GM19035 (cell line): ENCODE data around the gene PPP1R3E.
A peak's percentile ranks its signal among the peaks of the same experiment; 100 is the strongest.
"Not testable (repeated sequence)": the region's sequence is repeated elsewhere in the genome, so short reads cannot be mapped to it uniquely, and the experiment has no call there.

Experiments used
- ATAC-seq: cut with Tn5 transposase; IDR thresholded peaks from one replicate; pipeline ENCODE4 v1.9.1; 2021; ENCODE audit not compliant: unreplicated experiment

The PPP1R3E gene

GRCh38 chr14:23302290-23303225, at the start of gene PPP1R3E:
Gene PPP1R3E, minus strand, starts transcription at chr14:23302859. Its CDS starts 283 bp downstream, at chr14:23302576.
- peak; percentile 33 for ATAC-seq

DNA sequence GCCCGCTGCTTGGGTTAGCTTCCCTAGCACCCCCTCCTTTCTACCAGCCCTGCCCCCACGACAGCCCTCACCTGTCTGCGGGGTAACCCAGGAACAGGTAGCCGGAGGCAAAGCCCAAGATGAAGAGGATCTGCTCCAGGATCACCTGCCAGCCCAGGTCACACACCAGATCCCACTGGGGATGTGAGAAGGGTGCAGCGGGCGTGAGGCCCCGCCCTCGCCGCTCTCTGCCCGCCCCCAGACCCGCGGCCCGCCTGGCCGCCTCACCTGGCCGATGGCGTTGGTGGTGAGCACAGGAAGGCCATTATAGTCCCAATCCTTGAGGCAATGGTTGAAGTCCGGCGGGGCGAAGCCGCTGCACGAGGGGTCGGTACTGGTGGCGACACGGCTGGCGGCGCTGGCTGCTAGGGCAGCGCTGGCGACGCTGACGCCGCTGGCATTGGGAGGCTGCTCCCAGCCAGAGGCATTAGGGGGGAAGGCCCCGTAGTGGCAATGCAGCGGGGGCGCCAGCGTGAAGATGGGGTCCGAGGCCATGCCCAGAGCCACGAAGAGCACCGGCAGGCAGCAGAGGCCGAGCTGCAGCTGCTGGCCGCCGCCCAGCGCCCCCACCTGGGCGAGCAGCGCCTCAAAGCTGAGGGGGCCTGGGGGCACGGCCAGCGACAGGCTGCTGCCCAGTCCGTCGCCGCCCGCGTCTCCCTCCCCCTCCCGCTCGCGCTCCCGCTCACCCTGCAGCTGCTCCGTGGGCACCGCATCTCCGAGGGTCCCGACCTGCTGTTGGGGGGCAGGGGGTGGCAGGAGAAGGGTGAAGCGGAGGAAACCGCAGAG, 49.2 kb upstream of the PPP1R3E start:
- no peak for ATAC-seq

- no peak for ATAC-seq
Observed at GRCh38 chr14:23349156-23349845, 46.6 kb upstream of the PPP1R3E start.

GRCh38 chr14:23348297-23348655, 45.6 kb upstream of the PPP1R3E start:
- ATAC-seq, result no peak

- ATAC-seq, result no peak
Observed at GRCh38 chr14:23347406-23348296, 45.0 kb upstream of the PPP1R3E start.

DNA sequence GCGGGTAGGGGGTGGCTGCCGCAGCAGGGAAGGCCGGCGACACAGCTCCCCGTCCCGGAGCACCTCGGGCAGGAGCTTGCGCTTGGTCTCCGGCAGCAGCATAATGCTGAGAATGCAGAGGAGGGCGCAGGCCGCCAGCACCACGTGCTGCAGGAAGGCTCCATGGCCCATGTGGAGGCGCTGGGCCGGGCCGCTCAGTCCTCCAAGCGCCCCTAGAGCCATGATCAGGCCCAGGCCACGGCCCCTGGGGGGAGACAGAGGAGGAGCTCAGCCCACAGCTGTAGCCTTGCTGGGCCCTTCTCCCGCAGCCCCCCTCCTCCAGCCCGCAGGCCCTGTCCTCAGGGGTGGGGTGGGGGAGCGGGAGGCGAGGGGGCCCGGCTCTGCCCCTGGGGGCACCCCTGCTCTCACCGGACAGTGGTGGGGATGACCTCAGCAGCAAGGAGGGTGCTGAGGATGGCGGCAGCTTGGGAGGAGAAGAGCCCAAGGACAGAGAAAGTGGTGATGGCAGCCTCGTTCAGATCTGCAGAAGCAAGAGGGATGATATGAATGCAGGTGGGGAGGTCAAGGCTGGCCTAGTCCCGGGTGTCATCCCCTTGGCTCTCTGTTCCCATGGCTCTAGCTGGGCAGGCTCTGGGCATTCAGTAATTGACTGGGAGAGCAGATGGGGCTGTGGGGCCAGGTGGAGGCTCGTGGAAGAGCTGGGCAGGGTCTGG, 44.2 kb upstream of the PPP1R3E start:
- ATAC-seq, result no peak

- ATAC-seq, result no peak
Observed at GRCh38 chr14:23345987-23346692, 43.5 kb upstream of the PPP1R3E start.

DNA sequence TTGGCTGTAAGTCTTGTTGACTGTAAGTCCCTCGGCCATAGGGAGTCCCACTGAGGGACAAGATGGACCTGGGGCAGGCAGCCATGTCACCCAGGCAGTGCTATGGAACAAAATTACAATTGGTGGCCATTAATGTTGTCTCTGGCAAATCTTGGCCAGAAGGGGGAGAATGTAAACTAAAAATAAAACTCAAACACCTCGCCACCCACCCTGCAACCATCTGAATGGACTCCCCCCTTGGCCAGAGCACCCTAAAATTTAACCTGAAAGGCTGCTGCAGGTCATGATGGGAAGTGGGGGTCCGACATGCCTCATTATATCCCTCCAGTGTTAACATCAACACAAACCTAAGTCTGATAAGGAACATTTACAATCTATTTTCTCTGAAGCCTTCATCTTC, 41.8 kb upstream of the PPP1R3E start:
- no peak for ATAC-seq

- ATAC-seq, result no peak
Observed at GRCh38 chr14:23339506-23340268, 37.0 kb upstream of the PPP1R3E start.

- no peak for ATAC-seq
Observed at GRCh38 chr14:23335623-23336022, 33.0 kb upstream of the PPP1R3E start.

- no peak for ATAC-seq
Observed at GRCh38 chr14:23327947-23328744, 25.5 kb upstream of the PPP1R3E start.

GRCh38 chr14:23326491-23327332, 24.1 kb upstream of the PPP1R3E start:
- ATAC-seq, result no peak

GRCh38 chr14:23325746-23326145, 23.1 kb upstream of the PPP1R3E start:
- not testable (repeated sequence) for ATAC-seq

GRCh38 chr14:23324993-23325392, 22.3 kb upstream of the PPP1R3E start:
- no peak for ATAC-seq

DNA sequence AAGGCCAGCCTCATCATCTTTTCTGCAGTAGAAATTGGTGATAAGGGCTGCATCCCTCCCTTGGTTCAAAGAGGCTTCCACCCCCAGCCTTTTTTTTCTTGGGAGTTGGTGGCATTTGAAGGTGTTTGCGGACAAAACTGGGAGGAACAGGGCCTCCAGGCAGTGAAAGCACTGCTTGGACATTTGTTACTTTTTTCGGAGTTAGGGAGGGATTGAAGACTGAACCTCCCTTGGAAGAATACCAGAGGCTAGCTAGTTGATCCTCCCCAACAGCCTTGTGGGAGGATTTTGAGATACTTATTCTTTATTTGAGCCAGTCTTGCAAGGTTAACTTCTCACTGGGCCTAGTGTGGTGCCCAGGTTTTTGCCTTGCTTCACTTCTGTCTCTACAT, 21.8 kb upstream of the PPP1R3E start:
- no peak for ATAC-seq

GRCh38 chr14:23323838-23324454, 21.3 kb upstream of the PPP1R3E start:
- no peak for ATAC-seq
